SU-DHL-6 (cell line): ENCODE measurements around the gene CENPU.
"Not testable (repeated sequence)": the region's sequence is repeated elsewhere in the genome, so short reads cannot be mapped to it uniquely, and the experiment has no call there.

Experiments
- H2AFZ ChIP-seq: fragments of 200-600 bp; sonication (generic); 2 replicates; pipeline ENCODE4 v1.6.1; 2014; ENCODE audit warnings: low read depth, mild to moderate bottlenecking, moderate library complexity, mixed read lengths, antibody characterized with exemption, low read length; ENCODE audit not compliant: severe bottlenecking
- H3F3A ChIP-seq: fragments of 200-600 bp; shearing (Covaris generic); 2 replicates; pipeline ENCODE4 v1.6.0; 2016; ENCODE audit warnings: antibody characterized with exemption, mild to moderate bottlenecking; ENCODE audit not compliant: insufficient read depth
- H3K27ac ChIP-seq: fragments of 200-600 bp; sonication (generic); 2 replicates; pipeline ENCODE4 v1.5.1; 2016; ENCODE audit warnings: low read depth, mild to moderate bottlenecking, low read length, moderate library complexity, mixed read lengths
- H3K27me3 ChIP-seq: fragments of 200-600 bp; sonication (generic), shearing (Covaris generic); 2 replicates; pipeline ENCODE4 v1.6.0; 2014; ENCODE audit warnings: mild to moderate bottlenecking, low read length
- H3K36me3 ChIP-seq: fragments of 200-600 bp; sonication (generic); 2 replicates; pipeline ENCODE4 v1.6.1; 2014; ENCODE audit warnings: mild to moderate bottlenecking, low read length, mixed read lengths
- H3K4me2 ChIP-seq: fragments of 300-600, 200-600 bp; shearing (Covaris generic), sonication (generic); 2 replicates; pipeline ENCODE4 v1.6.0; 2014; ENCODE audit warnings: low read length, low read depth, mild to moderate bottlenecking; ENCODE audit not compliant: poor library complexity, severe bottlenecking
- H3K4me3 ChIP-seq: fragments of 200-600 bp; sonication (generic); 2 replicates; pipeline ENCODE4 v1.5.1; 2014; ENCODE audit warnings: antibody characterized with exemption, low read length, mild to moderate bottlenecking, mixed read lengths; ENCODE audit not compliant: insufficient read depth, poor library complexity, severe bottlenecking
- H3K79me2 ChIP-seq: fragments of 200-600 bp; sonication (generic); 2 replicates; pipeline ENCODE4 v1.6.1; 2014; ENCODE audit warnings: mild to moderate bottlenecking, low read length, moderate library complexity; ENCODE audit not compliant: insufficient read depth
- H3K9ac ChIP-seq: fragments of 200-600 bp; sonication (generic); 2 replicates; pipeline ENCODE4 v1.7.0; 2014; ENCODE audit warnings: mild to moderate bottlenecking, low read length
- H3K9me2 ChIP-seq: fragments of 200-600 bp; sonication (generic); replicated peaks from 2 replicates; pipeline ENCODE4 v1.6.1; 2014; ENCODE audit warnings: low read length; ENCODE audit not compliant: insufficient read depth
- H3K9me3 ChIP-seq: fragments of 200-600 bp; sonication (generic); 2 replicates; pipeline ENCODE4 v1.6.1; 2014; ENCODE audit warnings: low read length, mixed read lengths; ENCODE audit not compliant: insufficient read depth
- H4K20me1 ChIP-seq: fragments of 200-600 bp; sonication (generic); 2 replicates; pipeline ENCODE4 v1.6.1; 2014; ENCODE audit warnings: low read depth, mild to moderate bottlenecking, antibody characterized with exemption, low read length, moderate library complexity, mixed read lengths
- EZH2phosphoT487 ChIP-seq: fragments of 200-600 bp; sonication (generic), shearing (Covaris generic); conservative IDR thresholded peaks from 2 replicates; pipeline ENCODE4 v1.6.1; 2018; ENCODE audit warnings: mild to moderate bottlenecking, antibody characterized with exemption, low read length, moderate library complexity, mixed read lengths
- TF ChIP-seq, protein P1 (sequence below): fragments of 200-600 bp; sonication (generic); IDR thresholded peaks from one replicate; pipeline ENCODE4 v1.5.1; 2017; ENCODE audit warnings: antibody characterized with exemption, mild to moderate bottlenecking, low read length, moderate library complexity; ENCODE audit not compliant: insufficient read depth, poor library complexity, severe bottlenecking

Gene CENPU

GRCh38 chr4:184657144-184657543 is 76.8 kb downstream of the CENPU start:
- H3K9me2 ChIP-seq: no peaks in the 10 kb centered on the region
- TF ChIP-seq EZH2phosphoT487: no peak
- TF ChIP-seq, protein P1, sequence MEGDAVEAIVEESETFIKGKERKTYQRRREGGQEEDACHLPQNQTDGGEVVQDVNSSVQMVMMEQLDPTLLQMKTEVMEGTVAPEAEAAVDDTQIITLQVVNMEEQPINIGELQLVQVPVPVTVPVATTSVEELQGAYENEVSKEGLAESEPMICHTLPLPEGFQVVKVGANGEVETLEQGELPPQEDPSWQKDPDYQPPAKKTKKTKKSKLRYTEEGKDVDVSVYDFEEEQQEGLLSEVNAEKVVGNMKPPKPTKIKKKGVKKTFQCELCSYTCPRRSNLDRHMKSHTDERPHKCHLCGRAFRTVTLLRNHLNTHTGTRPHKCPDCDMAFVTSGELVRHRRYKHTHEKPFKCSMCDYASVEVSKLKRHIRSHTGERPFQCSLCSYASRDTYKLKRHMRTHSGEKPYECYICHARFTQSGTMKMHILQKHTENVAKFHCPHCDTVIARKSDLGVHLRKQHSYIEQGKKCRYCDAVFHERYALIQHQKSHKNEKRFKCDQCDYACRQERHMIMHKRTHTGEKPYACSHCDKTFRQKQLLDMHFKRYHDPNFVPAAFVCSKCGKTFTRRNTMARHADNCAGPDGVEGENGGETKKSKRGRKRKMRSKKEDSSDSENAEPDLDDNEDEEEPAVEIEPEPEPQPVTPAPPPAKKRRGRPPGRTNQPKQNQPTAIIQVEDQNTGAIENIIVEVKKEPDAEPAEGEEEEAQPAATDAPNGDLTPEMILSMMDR: no peak
- no peaks in the 10 kb centered on the region for H3K9me3 ChIP-seq
- H3K27me3 ChIP-seq: no peaks in the 10 kb centered on the region
- H3K9ac ChIP-seq: no peak overlapping the region
- H3K27ac ChIP-seq: peak overlapping the region; percentile 28; the same call in 1 of the 2 replicates
- H4K20me1 ChIP-seq: no peaks in the 10 kb centered on the region
- H3K79me2 ChIP-seq: no peaks in the 10 kb centered on the region
- 0 out of 2 replicates have a peak, but pooled peaks cover 6% of the 10 kb centered on the region for H3K36me3 ChIP-seq
- no peak overlapping the region for H2AFZ ChIP-seq
- peak overlapping the region; percentile 35 for H3K4me2 ChIP-seq
- peaks cover 15% of the 10 kb centered on the region; the same call in 1 of the 2 replicates for H3F3A ChIP-seq
- H3K4me3 ChIP-seq: no peak overlapping the region

- H3K9ac ChIP-seq: no peak overlapping the region
- H3F3A ChIP-seq: peaks cover 9% of the 10 kb centered on the region; the same call in 1 of the 2 replicates
- H3K27ac ChIP-seq: 0 out of 2 replicates have a peak overlapping the region, but pooled peaks have one; percentile 28
- H3K36me3 ChIP-seq: 0 out of 2 replicates have a peak, but pooled peaks cover 6% of the 10 kb centered on the region
- no peaks in the 10 kb centered on the region for H3K9me3 ChIP-seq
- no peaks in the 10 kb centered on the region for H4K20me1 ChIP-seq
- no peak overlapping the region for H2AFZ ChIP-seq
- no peaks in the 10 kb centered on the region for H3K27me3 ChIP-seq
- H3K9me2 ChIP-seq: no peaks in the 10 kb centered on the region
- TF ChIP-seq, protein P1: no peak
- no peak for TF ChIP-seq EZH2phosphoT487
- peak overlapping the region; percentile 35 for H3K4me2 ChIP-seq
- H3K4me3 ChIP-seq: no peak overlapping the region
- H3K79me2 ChIP-seq: no peaks in the 10 kb centered on the region
These were observed 77.7 kb downstream of the CENPU start for GRCh38 chr4:184655889-184656869.

- H3K9me2 ChIP-seq: no peaks in the 10 kb centered on the region
- H2AFZ ChIP-seq: no peak overlapping the region
- no peaks in the 10 kb centered on the region for H3K27me3 ChIP-seq
- H3K9ac ChIP-seq: no peak overlapping the region
- H3K27ac ChIP-seq: no peak overlapping the region
- peaks cover 11% of the 10 kb centered on the region for H3F3A ChIP-seq
- no peak overlapping the region for H3K4me2 ChIP-seq
- no peaks in the 10 kb centered on the region for H3K9me3 ChIP-seq
- H3K36me3 ChIP-seq: no peaks in the 10 kb centered on the region
- no peaks in the 10 kb centered on the region for H4K20me1 ChIP-seq
- TF ChIP-seq, protein P1: no peak
- no peak for TF ChIP-seq EZH2phosphoT487
- no peak overlapping the region for H3K4me3 ChIP-seq
- peaks cover 5% of the 10 kb centered on the region for H3K79me2 ChIP-seq
These were observed 80.2 kb downstream of the CENPU start for GRCh38 chr4:184653650-184654049.

DNA sequence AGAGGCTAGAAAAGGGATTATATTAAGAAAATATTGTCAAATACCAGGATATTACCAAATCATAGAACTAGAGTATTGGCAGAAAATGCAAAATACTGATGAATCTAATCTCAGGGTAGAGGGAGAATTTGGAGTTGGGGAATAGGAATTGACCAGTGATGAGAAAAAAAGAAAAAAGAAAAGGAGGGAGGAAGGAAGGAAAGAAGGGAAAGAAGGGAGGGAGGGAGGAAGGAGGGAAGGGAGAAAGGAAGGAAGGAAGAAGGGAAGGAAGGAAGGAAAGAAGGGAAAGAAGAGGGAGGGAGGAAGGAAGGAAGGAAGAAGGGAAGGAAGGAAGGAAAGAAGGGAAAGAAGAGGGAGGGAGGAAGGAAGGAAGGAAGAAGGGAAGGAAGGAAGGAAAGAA is 81.2 kb downstream of the CENPU start:
- H3K9me2 ChIP-seq, H3K27me3 ChIP-seq, H2AFZ ChIP-seq, H4K20me1 ChIP-seq, H3K9ac ChIP-seq, H3K36me3 ChIP-seq, H3K4me3 ChIP-seq, H3K27ac ChIP-seq, H3K9me3 ChIP-seq, H3K4me2 ChIP-seq: not testable (repeated sequence)
- peaks cover 15% of the 10 kb centered on the region for H3K79me2 ChIP-seq
- peaks cover 13% of the 10 kb centered on the region for H3F3A ChIP-seq
